Subcutaneous adipose tissue (tissue), 4 donors: ENCODE measurements around the gene ADIPOR1. TPM values are rescaled to one million over a fixed set of nuclear protein-coding genes. Genes with fewer than 3 reads are reported as not detected.

Source experiments
- total RNA-seq, 4 donors: library from RNA; depleted of rRNA; stranded (reverse); fragments of >200 nt; gene quantifications; one replicate each; pipeline ENCODE4 v1.1.0, GENCODE V29; 2016
- TF ChIP-seq, protein P1 (sequence below): fragments of 450-650 bp; IDR thresholded peaks from one replicate; pipeline ENCODE4 v1.5.1; 2016; ENCODE audit warnings: low read depth, mild to moderate bottlenecking, control low read depth, antibody characterized with exemption, moderate library complexity

Gene ADIPOR1
- total RNA-seq, 4 donors from 2014 or later: 95.8 to 124 (median 103) TPM

GRCh38 chr1:202966006-202966898 is 8.1 kb upstream of the ADIPOR1 start:
- TF ChIP-seq, protein P1, sequence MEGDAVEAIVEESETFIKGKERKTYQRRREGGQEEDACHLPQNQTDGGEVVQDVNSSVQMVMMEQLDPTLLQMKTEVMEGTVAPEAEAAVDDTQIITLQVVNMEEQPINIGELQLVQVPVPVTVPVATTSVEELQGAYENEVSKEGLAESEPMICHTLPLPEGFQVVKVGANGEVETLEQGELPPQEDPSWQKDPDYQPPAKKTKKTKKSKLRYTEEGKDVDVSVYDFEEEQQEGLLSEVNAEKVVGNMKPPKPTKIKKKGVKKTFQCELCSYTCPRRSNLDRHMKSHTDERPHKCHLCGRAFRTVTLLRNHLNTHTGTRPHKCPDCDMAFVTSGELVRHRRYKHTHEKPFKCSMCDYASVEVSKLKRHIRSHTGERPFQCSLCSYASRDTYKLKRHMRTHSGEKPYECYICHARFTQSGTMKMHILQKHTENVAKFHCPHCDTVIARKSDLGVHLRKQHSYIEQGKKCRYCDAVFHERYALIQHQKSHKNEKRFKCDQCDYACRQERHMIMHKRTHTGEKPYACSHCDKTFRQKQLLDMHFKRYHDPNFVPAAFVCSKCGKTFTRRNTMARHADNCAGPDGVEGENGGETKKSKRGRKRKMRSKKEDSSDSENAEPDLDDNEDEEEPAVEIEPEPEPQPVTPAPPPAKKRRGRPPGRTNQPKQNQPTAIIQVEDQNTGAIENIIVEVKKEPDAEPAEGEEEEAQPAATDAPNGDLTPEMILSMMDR: no peak

- TF ChIP-seq, protein P1: no peak
Measured at GRCh38 chr1:202965422-202965821, 7.3 kb upstream of the ADIPOR1 start.

DNA sequence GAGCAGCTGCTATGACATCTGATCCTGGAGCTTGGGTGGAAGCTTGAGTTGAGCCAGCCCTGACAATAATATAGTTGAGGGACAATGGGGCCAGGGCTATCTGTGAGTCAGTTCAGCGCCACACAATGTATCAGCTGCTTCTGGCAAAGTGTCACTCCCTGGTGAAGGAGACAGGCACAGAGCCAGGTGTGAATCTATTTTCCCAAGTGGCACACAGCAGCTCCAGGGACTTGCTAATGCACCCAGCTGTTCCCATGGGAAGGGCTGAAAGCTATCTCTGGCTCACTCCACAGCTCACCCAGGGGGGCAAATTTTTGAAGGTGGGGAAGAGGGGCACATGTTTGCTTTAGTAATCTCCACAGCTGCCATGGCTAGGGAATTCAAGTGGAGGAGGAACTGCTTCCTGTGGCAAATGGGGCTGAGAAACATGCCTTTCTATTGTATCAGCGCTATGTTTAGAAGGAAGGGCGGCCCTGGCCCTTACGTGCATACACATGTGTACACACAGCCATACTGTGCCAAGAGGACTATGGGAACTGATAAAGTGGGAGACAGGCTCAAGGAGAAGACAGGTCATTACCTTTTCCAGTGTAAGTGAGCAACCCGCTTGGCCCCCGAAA is 6.8 kb upstream of the ADIPOR1 start:
- TF ChIP-seq, protein P1: no peak

DNA sequence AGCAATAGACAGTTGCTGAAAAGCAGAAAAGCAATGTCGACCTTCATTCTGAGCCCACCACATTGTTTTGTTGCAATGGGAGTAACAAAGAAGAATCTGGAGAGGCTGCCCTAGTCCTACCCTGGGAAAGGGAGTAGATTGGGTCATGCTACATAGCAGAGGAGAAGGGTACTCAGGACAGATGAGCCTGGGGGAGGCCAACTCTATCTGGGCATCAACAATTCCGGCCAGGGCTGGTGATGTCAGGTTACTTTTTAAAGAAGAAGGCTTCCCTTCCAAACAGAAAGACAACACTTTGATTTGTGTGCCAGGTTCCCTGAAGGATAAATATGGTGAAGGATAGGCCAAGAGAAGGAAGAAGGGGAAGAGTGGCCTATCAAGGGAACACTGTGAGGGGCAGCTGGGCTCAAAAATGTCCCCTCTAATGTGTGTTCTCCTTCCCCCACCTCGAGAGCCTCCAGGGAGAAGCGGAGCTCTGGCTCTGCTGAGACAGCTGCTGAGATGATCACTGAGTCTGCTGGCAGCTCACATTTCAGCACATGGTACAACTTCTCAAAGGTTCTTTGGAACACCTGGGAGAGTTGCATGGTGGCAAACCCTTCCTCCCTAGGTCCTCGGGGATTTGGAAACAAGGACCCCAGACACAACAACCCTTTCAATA is 3.2 kb upstream of the ADIPOR1 start:
- TF ChIP-seq, protein P1: no peak

DNA sequence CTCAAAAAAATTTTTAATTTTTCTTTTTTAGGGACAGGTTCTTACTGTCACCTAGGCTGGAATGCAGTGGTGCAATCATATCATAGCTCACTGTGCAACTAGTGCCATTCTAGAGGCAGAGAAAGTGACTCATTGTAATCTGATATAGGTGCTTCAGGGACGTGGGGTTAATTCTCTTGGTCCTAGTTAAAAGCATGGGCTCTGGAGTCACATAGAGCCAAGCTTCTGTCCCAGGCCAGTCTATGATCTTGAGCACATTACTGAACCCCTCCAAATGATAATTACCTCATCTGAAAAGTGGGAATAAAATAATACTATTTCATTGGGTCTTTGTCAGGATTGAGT is 1.1 kb upstream of the ADIPOR1 start:
- TF ChIP-seq, protein P1: no peak

GRCh38 chr1:202958544-202959275 is 598 bp upstream of the ADIPOR1 start:
- TF ChIP-seq, protein P1: no peak
